HG03575 (cell line): ENCODE data around the gene ERFE.

Source experiments
- ATAC-seq: cut with Tn5 transposase; IDR thresholded peaks from one replicate; pipeline ENCODE4 v1.9.1; 2021; ENCODE audit not compliant: unreplicated experiment, insufficient number of reproducible peaks, low FRiP score; ENCODE audit errors: extremely low read depth

The ERFE gene

GRCh38 chr2:238137885-238138284, 20.9 kb upstream of the ERFE start:
- no peak for ATAC-seq

GRCh38 chr2:238138331-238139195, 20.2 kb upstream of the ERFE start, which contains the start of gene KLHL30:
Gene KLHL30, plus strand, starts transcription at chr2:238138668. Its CDS starts 2,087 bp downstream, at chr2:238140755.
- no peak for ATAC-seq

- no peak for ATAC-seq
Measured at GRCh38 chr2:238139196-238140039, 19.4 kb upstream of the ERFE start.

- ATAC-seq: no peak
Measured at GRCh38 chr2:238140040-238140439, 18.7 kb upstream of the ERFE start.

- ATAC-seq: no peak
Measured at GRCh38 chr2:238140721-238141540, 17.8 kb upstream of the ERFE start.

- ATAC-seq: no peak
Measured at GRCh38 chr2:238141541-238142318, 17.0 kb upstream of the ERFE start.

- ATAC-seq: no peak
Measured at GRCh38 chr2:238142382-238143205, 16.2 kb upstream of the ERFE start.

- ATAC-seq: no peak
Measured at GRCh38 chr2:238143239-238143951, 15.4 kb upstream of the ERFE start.

DNA sequence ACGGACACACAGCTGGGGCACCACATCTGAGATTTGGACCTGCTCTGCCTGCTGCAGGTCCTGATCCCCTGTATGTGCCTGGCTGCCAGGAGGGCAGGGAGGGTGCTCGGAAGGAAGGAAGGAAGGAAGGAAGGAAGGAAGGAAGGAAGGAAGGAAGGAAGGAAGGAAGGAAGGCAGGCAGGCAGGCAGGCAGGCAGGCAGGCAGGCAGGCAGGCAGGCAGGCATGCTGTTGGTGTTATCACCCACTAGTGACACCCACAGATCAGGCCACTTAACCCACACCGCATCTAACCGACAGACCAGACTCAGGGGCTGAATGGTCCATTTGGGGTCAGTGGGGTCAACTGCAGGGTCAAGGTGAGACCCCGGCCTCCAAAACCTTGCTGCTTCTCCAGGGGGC, 14.5 kb upstream of the ERFE start:
- ATAC-seq: no peak

DNA sequence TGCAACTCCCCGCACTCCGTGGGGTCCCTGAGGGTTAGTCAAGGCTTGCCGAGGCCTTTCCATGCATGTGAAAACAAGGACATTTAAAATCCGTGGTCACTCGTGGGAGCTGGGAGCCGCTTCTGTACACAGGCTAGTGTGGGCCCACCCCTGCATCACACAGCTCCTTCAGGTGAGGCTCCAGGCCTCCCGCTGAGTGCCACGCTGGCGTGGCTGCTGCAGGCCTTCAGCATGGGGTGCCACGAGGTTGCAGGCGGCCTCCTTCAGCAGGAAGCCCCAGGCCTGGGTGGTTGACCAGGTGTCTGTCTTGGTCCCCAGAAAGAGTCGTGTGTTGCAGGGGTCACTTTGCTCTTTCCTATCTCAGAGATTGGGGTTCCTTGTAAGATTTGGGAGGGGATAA, 13.7 kb upstream of the ERFE start:
- no peak for ATAC-seq

DNA sequence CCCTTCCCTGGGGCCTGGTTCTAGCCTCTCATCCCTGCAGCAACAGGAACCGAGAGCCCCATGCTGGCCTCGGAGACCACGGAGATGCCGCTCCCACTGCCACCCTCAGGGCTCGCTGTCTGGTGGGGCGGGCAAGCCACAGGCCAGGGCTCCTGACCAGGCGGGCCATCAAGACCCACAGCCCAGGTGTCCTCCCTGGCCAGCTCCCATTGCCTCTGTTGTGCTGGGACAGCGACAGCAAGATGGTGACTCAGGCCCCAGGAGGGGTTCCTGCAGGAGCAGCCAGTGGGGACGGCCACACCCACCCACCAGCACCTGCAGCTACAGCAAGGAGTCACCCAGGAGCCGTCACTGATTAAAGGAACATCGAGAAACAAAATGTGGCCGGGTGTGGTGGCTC, 12.9 kb upstream of the ERFE start:
- no peak for ATAC-seq

DNA sequence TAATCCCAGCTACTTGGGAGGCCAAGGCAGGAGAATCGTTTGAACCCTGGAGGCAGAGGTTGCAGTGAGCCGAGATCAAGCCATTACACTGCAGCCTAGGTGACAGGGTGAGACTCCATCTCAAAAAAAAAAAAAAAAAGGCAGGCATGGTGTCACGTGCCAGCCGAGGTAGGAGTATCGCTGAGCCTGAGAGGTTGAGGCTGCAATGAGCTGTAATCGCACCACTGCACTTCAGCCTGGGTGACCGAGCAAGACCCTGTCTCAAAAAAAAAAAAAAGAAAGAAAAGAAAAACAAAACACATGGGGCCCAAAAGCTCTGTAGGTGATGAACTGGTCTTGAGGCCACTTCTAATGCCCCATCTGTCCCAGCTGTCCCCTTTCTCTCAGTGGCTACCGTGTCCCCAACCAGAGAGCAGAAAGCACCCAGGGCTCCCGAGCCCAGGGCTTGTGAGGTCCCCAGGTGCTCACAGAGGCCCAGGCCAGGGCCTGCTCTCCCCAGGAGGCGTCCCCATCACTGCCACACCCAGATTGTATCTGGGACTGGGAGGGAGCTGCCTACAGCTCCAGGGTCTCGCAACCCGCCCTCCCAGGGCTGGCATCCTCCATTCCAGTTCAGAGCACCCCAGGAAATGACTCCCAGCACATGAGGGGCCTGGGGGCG, 11.8 kb upstream of the ERFE start:
- no peak for ATAC-seq

- no peak for ATAC-seq
Measured at GRCh38 chr2:238148981-238149380, 9.8 kb upstream of the ERFE start.

- no peak for ATAC-seq
Measured at GRCh38 chr2:238149841-238150572, 8.8 kb upstream of the ERFE start.

- no peak for ATAC-seq
Measured at GRCh38 chr2:238150686-238151085, 8.1 kb upstream of the ERFE start.

DNA sequence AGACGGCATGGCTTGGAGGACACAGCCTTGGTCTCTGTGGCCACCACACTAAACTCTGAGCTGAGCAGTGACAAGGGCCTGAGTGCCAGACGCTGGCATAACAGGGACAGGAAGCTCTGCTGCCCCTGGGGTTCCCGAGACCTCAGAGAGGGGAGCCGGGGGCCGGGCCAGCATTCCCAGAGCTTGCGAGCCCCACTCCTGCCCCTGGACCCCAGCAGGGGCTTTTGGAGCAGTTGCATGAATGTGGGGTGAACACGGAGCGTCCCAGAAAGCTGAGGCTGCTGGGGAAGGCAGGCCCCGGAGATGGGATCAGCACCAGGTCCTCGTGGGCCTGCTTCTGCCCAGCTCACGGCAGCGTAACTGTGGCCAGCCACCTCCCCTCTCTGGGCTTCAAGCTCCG, 7.6 kb upstream of the ERFE start:
- no peak for ATAC-seq
